ENCODE data around the gene TRAF7.
"Not testable (repeated sequence)": the region's sequence is repeated elsewhere in the genome, so short reads cannot be mapped to it uniquely, and the experiment has no call there.

TRAF7 gene

GRCh38 chr16:2199095-2199494 lies 43.5 kb downstream of the TRAF7 start:
- TF ChIP-seq CTCF (conservative IDR thresholded peaks at IDR 0.05; ENCODE audit: low read length) = no peak
- no peak for DNase-seq (ENCODE audit: low read depth)
- H3K4me3 ChIP-seq (ENCODE audit: low read length) = no peak overlapping the region

GRCh38 chr16:2199621-2200139 lies 44.1 kb downstream of the TRAF7 start:
- no peak overlapping the region for H3K4me3 ChIP-seq (ENCODE audit: low read length)
- no peak for TF ChIP-seq CTCF (conservative IDR thresholded peaks at IDR 0.05; ENCODE audit: low read length)
- no peak for DNase-seq (ENCODE audit: low read depth)

- no peak for TF ChIP-seq CTCF (conservative IDR thresholded peaks at IDR 0.05; ENCODE audit: low read length)
- DNase-seq (ENCODE audit: low read depth) = no peak
Observed at GRCh38 chr16:2200313-2200712, 44.7 kb downstream of the TRAF7 start.

GRCh38 chr16:2203119-2203688 lies 47.6 kb downstream of the TRAF7 start:
- not testable (repeated sequence) for DNase-seq (ENCODE audit: low read depth); H3K4me3 ChIP-seq (ENCODE audit: low read length)

More at GRCh38 chr16:2200313-2200712, 44.7 kb downstream of the TRAF7 start:
- no peak overlapping the region for H3K4me3 ChIP-seq (ENCODE audit: low read length)

GRCh38 chr16:2204416-2205103 lies 49.0 kb downstream of the TRAF7 start:
- no peak for TF ChIP-seq CTCF (conservative IDR thresholded peaks at IDR 0.05; ENCODE audit: low read length)
- peak overlapping the region; percentile 90 for H3K4me3 ChIP-seq (ENCODE audit: low read length)
- no peak for DNase-seq (ENCODE audit: low read depth)

- peak; percentile 82 for DNase-seq (ENCODE audit: low read depth)
- H3K4me3 ChIP-seq (ENCODE audit: low read length) = peak within 1 kb of the TSS; percentile 90
Observed at GRCh38 chr16:2205104-2205966, 49.8 kb downstream of the TRAF7 start, which contains the start of gene MLST8. MLST8 (plus strand) TSS chr16:2205454; CDS start chr16:2206086, 632 bp downstream.

More at GRCh38 chr16:2205104-2205966, 49.8 kb downstream of the TRAF7 start, which contains the start of gene MLST8:
- TF ChIP-seq CTCF (conservative IDR thresholded peaks at IDR 0.05; ENCODE audit: low read length) = no peak; the same call in 1 of the 2 replicates
